ENCODE data around the gene TULP3.

The TULP3 gene

DNA sequence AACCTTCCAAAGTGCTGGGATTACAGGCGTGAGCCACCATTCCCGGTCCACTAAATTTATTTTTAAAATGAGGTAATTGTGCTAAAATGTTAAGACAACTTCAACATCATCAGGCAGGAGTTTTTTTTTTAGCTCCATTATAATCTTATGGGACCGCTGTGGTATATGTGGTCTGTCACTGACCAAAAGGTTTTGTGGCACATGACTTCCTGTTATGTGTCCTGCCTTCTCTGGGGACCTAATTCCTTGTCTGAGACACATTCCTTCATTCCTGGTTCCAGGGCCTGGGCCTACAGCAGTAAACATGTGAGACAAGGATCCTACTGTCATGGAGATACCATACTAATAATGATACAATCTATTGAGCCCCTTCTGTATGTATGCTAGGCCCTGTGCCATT lies 38.8 kb upstream of the TULP3 start:
- Histone ChIP-seq H3K23ac (ENCODE audit: low read length) (no peak overlapping the region), H4K5ac (ENCODE audit: low read length) (no peak overlapping the region), H3K27me3 (ENCODE audit: insufficient read depth, low read length, poor library complexity) (no peaks in the 10 kb centered on the region), H3K4me3 (ENCODE audit: low read length) (no peak overlapping the region), H2BK15ac (replicated peaks; ENCODE audit: low read depth) (no peak overlapping the region), H2AK5ac (ENCODE audit: low read length) (no peak overlapping the region), H3K18ac (ENCODE audit: low read length) (no peak overlapping the region), H3K79me2 (ENCODE audit: control insufficient read depth, insufficient read depth, low read length) (no peaks in the 10 kb centered on the region), H2BK120ac (ENCODE audit: low read depth, low read length) (no peak overlapping the region), H3K36me3 (ENCODE audit: control insufficient read depth, insufficient read depth, low read length) (no peaks in the 10 kb centered on the region), H3K4ac (ENCODE audit: low read depth, low read length) (no peak overlapping the region), H3K79me1 (ENCODE audit: low read length) (no peaks in the 10 kb centered on the region), H3K4me2 (ENCODE audit: low read length) (no peak overlapping the region), H2BK5ac (ENCODE audit: low read length) (no peak overlapping the region), H3K4me1 (ENCODE audit: control insufficient read depth, low read depth, low read length) (no peaks in the 10 kb centered on the region), H4K8ac (ENCODE audit: low read depth, low read length) (no peak overlapping the region), H3K27ac (ENCODE audit: low read depth, low read length) (no peak overlapping the region), H3K9ac (ENCODE audit: low read length) (no peak overlapping the region), H3K56ac (ENCODE audit: low read length) (no peak overlapping the region)
- no CpG with 5 or more reads among the region's 3 CpGs for WGBS (ENCODE audit: extremely low coverage, insufficient coverage, low lambda C conversion rate)
- peak; percentile 41 for DNase-seq

DNA sequence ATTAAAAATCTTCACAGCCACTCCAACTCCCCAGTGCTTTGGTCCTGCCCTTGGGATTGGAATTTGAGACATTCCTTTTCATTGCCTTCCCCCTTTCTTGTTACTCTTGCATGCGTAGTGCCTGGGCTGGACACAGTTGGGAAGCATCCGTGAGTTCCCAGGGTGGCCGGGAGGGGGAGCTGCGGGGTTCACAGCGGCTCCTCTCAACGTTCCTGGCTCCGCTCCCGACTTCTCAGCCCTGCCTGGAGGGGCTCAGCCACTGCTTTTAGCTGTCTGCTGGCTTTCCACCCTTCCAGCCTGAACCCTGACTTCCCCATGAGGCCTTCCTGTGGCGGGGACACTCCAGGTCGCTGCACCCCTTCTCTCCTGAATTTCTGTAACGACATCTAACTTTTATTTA lies 37.1 kb upstream of the TULP3 start:
- no CpG with 5 or more reads among the region's 11 CpGs for WGBS (ENCODE audit: extremely low coverage, insufficient coverage, low lambda C conversion rate)
- H3K4me1 ChIP-seq (ENCODE audit: control insufficient read depth, low read depth, low read length): no peaks in the 10 kb centered on the region

DNA sequence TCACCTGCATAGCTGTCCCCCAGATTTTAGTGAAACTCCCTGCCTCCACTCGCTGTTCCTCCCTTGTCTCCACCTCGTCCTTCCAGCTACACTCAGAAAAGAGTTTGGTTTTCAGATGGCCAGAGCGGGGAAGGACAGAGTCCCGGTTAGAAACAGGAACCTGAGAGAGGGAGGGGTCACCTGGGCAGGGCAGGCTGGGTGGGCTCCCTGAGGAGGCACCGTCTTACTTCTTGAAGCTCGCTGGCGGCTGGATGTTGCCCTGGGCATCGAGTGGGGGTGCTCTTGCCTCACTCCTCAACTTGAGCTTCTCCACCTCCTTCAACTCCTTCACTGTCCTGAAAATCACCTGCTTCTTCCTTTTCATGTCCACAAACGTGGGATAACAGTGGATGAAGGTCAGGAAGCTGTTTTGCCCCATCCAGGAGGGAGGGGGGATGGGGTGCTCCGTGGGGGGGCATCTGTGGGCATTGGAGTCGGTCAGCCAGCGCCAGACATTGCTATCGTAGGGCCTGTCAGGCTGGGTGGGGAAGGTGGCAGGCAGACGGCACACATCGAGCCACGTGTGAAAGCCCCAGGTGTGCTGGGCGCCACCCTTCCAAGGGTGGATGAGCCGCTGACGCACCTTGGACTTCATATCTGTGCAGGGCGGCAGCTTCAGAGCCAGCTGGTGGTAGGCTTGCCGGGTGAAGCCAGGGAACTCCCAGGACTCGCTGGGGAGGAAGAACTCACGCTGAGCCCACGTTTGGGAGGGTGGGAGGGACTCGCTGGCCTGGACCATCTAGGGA lies 35.8 kb upstream of the TULP3 start:
- WGBS (ENCODE audit: extremely low coverage, insufficient coverage, low lambda C conversion rate): no CpG with 5 or more reads among the region's 25 CpGs
- H3K18ac ChIP-seq (ENCODE audit: low read length): no peak overlapping the region
- H4K5ac ChIP-seq (ENCODE audit: low read length): no peak overlapping the region
- no peak for DNase-seq
- peaks cover 10% of the 10 kb centered on the region for H3K36me3 ChIP-seq (ENCODE audit: control insufficient read depth, insufficient read depth, low read length)
- no peak overlapping the region for H3K27ac ChIP-seq (ENCODE audit: low read depth, low read length)
- no peak overlapping the region for H2BK120ac ChIP-seq (ENCODE audit: low read depth, low read length)
- H3K27me3 ChIP-seq (ENCODE audit: insufficient read depth, low read length, poor library complexity): no peaks in the 10 kb centered on the region
- H2BK5ac ChIP-seq (ENCODE audit: low read length): no peak overlapping the region
- H3K4ac ChIP-seq (ENCODE audit: low read depth, low read length): no peak overlapping the region
- no peak overlapping the region for H3K23ac ChIP-seq (ENCODE audit: low read length)
- no peak overlapping the region for H2BK15ac ChIP-seq (replicated peaks; ENCODE audit: low read depth)
- H3K79me2 ChIP-seq (ENCODE audit: control insufficient read depth, insufficient read depth, low read length): no peaks in the 10 kb centered on the region
- H3K4me2 ChIP-seq (ENCODE audit: low read length): no peak overlapping the region
- H3K4me3 ChIP-seq (ENCODE audit: low read length): no peak overlapping the region
- no peaks in the 10 kb centered on the region for H3K4me1 ChIP-seq (ENCODE audit: control insufficient read depth, low read depth, low read length)
- no peak overlapping the region for H3K56ac ChIP-seq (ENCODE audit: low read length)
- no peak overlapping the region for H3K9ac ChIP-seq (ENCODE audit: low read length)
- no peaks in the 10 kb centered on the region for H3K79me1 ChIP-seq (ENCODE audit: low read length)
- no peak overlapping the region for H4K8ac ChIP-seq (ENCODE audit: low read depth, low read length)
- no peak overlapping the region for H2AK5ac ChIP-seq (ENCODE audit: low read length)

More for the DNA sequence above, 37.1 kb upstream of the TULP3 start:
- Histone ChIP-seq H3K56ac (ENCODE audit: low read length) (no peak overlapping the region), H2AK5ac (ENCODE audit: low read length) (no peak overlapping the region), H2BK15ac (replicated peaks; ENCODE audit: low read depth) (no peak overlapping the region), H4K8ac (ENCODE audit: low read depth, low read length) (no peak overlapping the region), H3K36me3 (ENCODE audit: control insufficient read depth, insufficient read depth, low read length) (peaks cover 4% of the 10 kb centered on the region), H3K27me3 (ENCODE audit: insufficient read depth, low read length, poor library complexity) (no peaks in the 10 kb centered on the region), H3K79me1 (ENCODE audit: low read length) (no peaks in the 10 kb centered on the region), H3K18ac (ENCODE audit: low read length) (no peak overlapping the region), H3K4ac (ENCODE audit: low read depth, low read length) (no peak overlapping the region), H4K5ac (ENCODE audit: low read length) (no peak overlapping the region), H3K23ac (ENCODE audit: low read length) (no peak overlapping the region), H3K27ac (ENCODE audit: low read depth, low read length) (no peak overlapping the region), H3K4me2 (ENCODE audit: low read length) (no peak overlapping the region), H2BK5ac (ENCODE audit: low read length) (no peak overlapping the region), H2BK120ac (ENCODE audit: low read depth, low read length) (no peak overlapping the region), H3K4me3 (ENCODE audit: low read length) (no peak overlapping the region), H3K79me2 (ENCODE audit: control insufficient read depth, insufficient read depth, low read length) (no peaks in the 10 kb centered on the region), H3K9ac (ENCODE audit: low read length) (no peak overlapping the region)
- peak; percentile 94 for DNase-seq

DNA sequence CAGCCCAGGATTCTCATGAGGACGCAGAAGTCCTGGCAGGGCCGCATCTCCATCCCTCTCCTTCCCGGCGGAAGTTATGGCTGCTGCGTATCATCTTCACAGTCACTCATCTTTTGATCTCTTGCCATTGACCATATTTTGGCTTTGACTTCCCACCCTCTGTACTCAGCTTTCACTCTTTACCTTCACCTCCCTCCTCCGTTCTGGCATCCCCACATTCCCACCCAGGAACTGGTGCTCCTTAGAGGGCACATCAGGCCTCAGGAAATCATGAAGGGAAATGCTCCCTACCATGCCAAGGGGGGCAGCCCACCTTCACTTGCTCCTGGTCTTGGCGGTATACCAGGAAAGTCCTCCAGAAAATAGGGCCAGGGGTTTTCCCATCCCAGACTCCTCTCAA lies 35.1 kb upstream of the TULP3 start:
- Histone ChIP-seq H2AK5ac (ENCODE audit: low read length) (no peak overlapping the region), H3K4me1 (ENCODE audit: control insufficient read depth, low read depth, low read length) (no peaks in the 10 kb centered on the region), H3K4ac (ENCODE audit: low read depth, low read length) (no peak overlapping the region), H3K4me3 (ENCODE audit: low read length) (no peak overlapping the region), H2BK120ac (ENCODE audit: low read depth, low read length) (no peak overlapping the region), H3K18ac (ENCODE audit: low read length) (no peak overlapping the region), H2BK15ac (replicated peaks; ENCODE audit: low read depth) (no peak overlapping the region), H3K9ac (ENCODE audit: low read length) (no peak overlapping the region), H4K8ac (ENCODE audit: low read depth, low read length) (no peak overlapping the region), H3K79me1 (ENCODE audit: low read length) (no peaks in the 10 kb centered on the region), H2BK5ac (ENCODE audit: low read length) (no peak overlapping the region), H4K5ac (ENCODE audit: low read length) (no peak overlapping the region), H3K27me3 (ENCODE audit: insufficient read depth, low read length, poor library complexity) (no peaks in the 10 kb centered on the region), H3K79me2 (ENCODE audit: control insufficient read depth, insufficient read depth, low read length) (no peaks in the 10 kb centered on the region), H3K4me2 (ENCODE audit: low read length) (no peak overlapping the region), H3K27ac (ENCODE audit: low read depth, low read length) (no peak overlapping the region), H3K23ac (ENCODE audit: low read length) (no peak overlapping the region), H3K56ac (ENCODE audit: low read length) (no peak overlapping the region), H3K36me3 (ENCODE audit: control insufficient read depth, insufficient read depth, low read length) (peaks cover 10% of the 10 kb centered on the region)
- DNase-seq: no peak
- WGBS (ENCODE audit: extremely low coverage, insufficient coverage, low lambda C conversion rate): no CpG with 5 or more reads among the region's 7 CpGs

DNA sequence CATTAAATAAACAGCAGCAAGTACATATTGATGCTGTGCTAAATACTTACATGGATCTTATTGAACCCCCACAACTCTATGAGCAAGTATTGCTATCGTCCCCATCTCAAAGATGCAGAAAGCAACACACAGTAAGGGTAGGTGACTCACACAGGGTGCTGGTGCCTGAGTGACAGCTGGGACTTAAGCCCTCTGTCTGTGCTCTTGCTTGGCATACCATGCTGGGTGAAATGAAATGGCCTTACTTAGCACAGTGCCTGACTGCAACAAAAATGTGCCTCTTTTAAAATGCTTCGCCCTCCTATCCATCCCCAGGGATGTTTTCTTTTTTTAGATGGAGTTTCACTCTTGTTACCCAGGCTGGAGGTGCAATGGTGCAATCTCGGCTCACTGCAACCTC lies 34.6 kb upstream of the TULP3 start:
- Histone ChIP-seq H4K8ac (ENCODE audit: low read depth, low read length) (no peak overlapping the region), H2BK120ac (ENCODE audit: low read depth, low read length) (no peak overlapping the region), H3K9ac (ENCODE audit: low read length) (no peak overlapping the region), H3K4me2 (ENCODE audit: low read length) (no peak overlapping the region), H2BK15ac (replicated peaks; ENCODE audit: low read depth) (no peak overlapping the region), H3K18ac (ENCODE audit: low read length) (no peak overlapping the region), H3K27me3 (ENCODE audit: insufficient read depth, low read length, poor library complexity) (no peaks in the 10 kb centered on the region), H3K79me2 (ENCODE audit: control insufficient read depth, insufficient read depth, low read length) (no peaks in the 10 kb centered on the region), H4K5ac (ENCODE audit: low read length) (no peak overlapping the region), H3K4me1 (ENCODE audit: control insufficient read depth, low read depth, low read length) (no peaks in the 10 kb centered on the region), H3K36me3 (ENCODE audit: control insufficient read depth, insufficient read depth, low read length) (peaks cover 10% of the 10 kb centered on the region), H3K4ac (ENCODE audit: low read depth, low read length) (no peak overlapping the region), H3K23ac (ENCODE audit: low read length) (no peak overlapping the region), H3K27ac (ENCODE audit: low read depth, low read length) (no peak overlapping the region), H2AK5ac (ENCODE audit: low read length) (no peak overlapping the region), H2BK5ac (ENCODE audit: low read length) (no peak overlapping the region), H3K4me3 (ENCODE audit: low read length) (no peak overlapping the region), H3K79me1 (ENCODE audit: low read length) (no peaks in the 10 kb centered on the region), H3K56ac (ENCODE audit: low read length) (no peak overlapping the region)
- WGBS (ENCODE audit: extremely low coverage, insufficient coverage, low lambda C conversion rate): no CpG with 5 or more reads among the region's 3 CpGs
- peak; percentile 44 for DNase-seq

DNA sequence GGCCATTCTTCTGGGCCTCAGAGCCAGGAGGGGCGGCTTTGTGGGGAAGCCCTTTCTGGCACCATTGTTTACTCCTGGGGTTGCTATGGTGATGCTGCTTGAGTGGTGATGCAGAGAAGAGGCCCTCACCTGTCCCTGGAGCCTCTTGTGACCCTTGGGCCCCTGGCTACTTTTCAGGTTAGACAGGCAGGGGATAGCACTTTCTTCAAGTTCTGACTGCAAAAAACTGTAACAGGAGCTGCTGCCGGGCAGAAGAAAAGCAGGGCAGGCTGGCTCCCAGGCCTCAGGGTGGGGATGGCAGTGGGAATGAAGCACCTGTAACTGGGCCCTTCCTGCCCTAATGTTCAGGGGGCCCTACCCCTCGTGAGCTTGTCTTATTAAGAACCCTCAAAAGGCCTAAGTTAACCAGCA lies 33.7 kb upstream of the TULP3 start, which contains the start of gene TEX52:
TSS of gene TEX52 (minus strand) at position 19 of the 411 bp plus-strand sequence. CDS start at position 6, 13 bp downstream.
- H3K4me1 ChIP-seq (ENCODE audit: control insufficient read depth, low read depth, low read length): no peaks in the 10 kb centered on the region
- H3K79me2 ChIP-seq (ENCODE audit: control insufficient read depth, insufficient read depth, low read length): no peaks in the 10 kb centered on the region
- H2BK120ac ChIP-seq (ENCODE audit: low read depth, low read length): no peak within 1 kb of the TSS
- H3K4me2 ChIP-seq (ENCODE audit: low read length): no peak within 1 kb of the TSS
- WGBS (ENCODE audit: extremely low coverage, insufficient coverage, low lambda C conversion rate): no CpG with 5 or more reads among the region's 3 CpGs
- no peak within 1 kb of the TSS for H4K8ac ChIP-seq (ENCODE audit: low read depth, low read length)
- H3K4ac ChIP-seq (ENCODE audit: low read depth, low read length): no peak within 1 kb of the TSS
- H3K79me1 ChIP-seq (ENCODE audit: low read length): no peaks in the 10 kb centered on the region
- no peaks in the 10 kb centered on the region for H3K27me3 ChIP-seq (ENCODE audit: insufficient read depth, low read length, poor library complexity)
- peaks cover 10% of the 10 kb centered on the region for H3K36me3 ChIP-seq (ENCODE audit: control insufficient read depth, insufficient read depth, low read length)
- H3K4me3 ChIP-seq (ENCODE audit: low read length): no peak within 1 kb of the TSS
- no peak within 1 kb of the TSS for H3K9ac ChIP-seq (ENCODE audit: low read length)
- H2AK5ac ChIP-seq (ENCODE audit: low read length): no peak within 1 kb of the TSS
- no peak within 1 kb of the TSS for H3K18ac ChIP-seq (ENCODE audit: low read length)
- no peak within 1 kb of the TSS for H3K56ac ChIP-seq (ENCODE audit: low read length)
- peak; percentile 89 for DNase-seq
- no peak within 1 kb of the TSS for H3K23ac ChIP-seq (ENCODE audit: low read length)
- H3K27ac ChIP-seq (ENCODE audit: low read depth, low read length): no peak within 1 kb of the TSS
- H2BK15ac ChIP-seq (replicated peaks; ENCODE audit: low read depth): no peak within 1 kb of the TSS
- no peak within 1 kb of the TSS for H2BK5ac ChIP-seq (ENCODE audit: low read length)
- H4K5ac ChIP-seq (ENCODE audit: low read length): no peak within 1 kb of the TSS

Measured in mesendoderm (in vitro differentiated cells).